DND-41 (cell line): Measurements from ENCODE around the gene CLMP.

Source experiments
- CTCF ChIP-seq: IDR thresholded peaks from 2 replicates; pipeline ENCODE4 v1.5.1; 2012; ENCODE audit warnings: borderline replicate concordance, low read length, moderate library complexity, mild to moderate bottlenecking; ENCODE audit not compliant: poor library complexity, severe bottlenecking; ENCODE audit errors: extremely low read depth
- EZH2 ChIP-seq: IDR thresholded peaks from 3 replicates; pipeline ENCODE4 v1.6.1; 2012; ENCODE audit warnings: borderline replicate concordance, low read depth, mild to moderate bottlenecking, moderate library complexity, low read length, inconsistent platforms; ENCODE audit not compliant: severe bottlenecking

GRCh38 chr11:123173856-123174186 lies 21.2 kb downstream of the CLMP start:
- TF ChIP-seq CTCF = no peak
- no peak for TF ChIP-seq EZH2
